ENCODE measurements around the gene OBP2A. TPM values are rescaled to one million over a fixed set of nuclear protein-coding genes. Genes with fewer than 3 reads are reported as not detected.
"Not testable (repeated sequence)": the region's sequence is repeated elsewhere in the genome, so short reads cannot be mapped to it uniquely, and the experiment has no call there.

Gene OBP2A
- total and polyA plus RNA-seq, 4 donors: 0.07 TPM; not detected in 3

DNA sequence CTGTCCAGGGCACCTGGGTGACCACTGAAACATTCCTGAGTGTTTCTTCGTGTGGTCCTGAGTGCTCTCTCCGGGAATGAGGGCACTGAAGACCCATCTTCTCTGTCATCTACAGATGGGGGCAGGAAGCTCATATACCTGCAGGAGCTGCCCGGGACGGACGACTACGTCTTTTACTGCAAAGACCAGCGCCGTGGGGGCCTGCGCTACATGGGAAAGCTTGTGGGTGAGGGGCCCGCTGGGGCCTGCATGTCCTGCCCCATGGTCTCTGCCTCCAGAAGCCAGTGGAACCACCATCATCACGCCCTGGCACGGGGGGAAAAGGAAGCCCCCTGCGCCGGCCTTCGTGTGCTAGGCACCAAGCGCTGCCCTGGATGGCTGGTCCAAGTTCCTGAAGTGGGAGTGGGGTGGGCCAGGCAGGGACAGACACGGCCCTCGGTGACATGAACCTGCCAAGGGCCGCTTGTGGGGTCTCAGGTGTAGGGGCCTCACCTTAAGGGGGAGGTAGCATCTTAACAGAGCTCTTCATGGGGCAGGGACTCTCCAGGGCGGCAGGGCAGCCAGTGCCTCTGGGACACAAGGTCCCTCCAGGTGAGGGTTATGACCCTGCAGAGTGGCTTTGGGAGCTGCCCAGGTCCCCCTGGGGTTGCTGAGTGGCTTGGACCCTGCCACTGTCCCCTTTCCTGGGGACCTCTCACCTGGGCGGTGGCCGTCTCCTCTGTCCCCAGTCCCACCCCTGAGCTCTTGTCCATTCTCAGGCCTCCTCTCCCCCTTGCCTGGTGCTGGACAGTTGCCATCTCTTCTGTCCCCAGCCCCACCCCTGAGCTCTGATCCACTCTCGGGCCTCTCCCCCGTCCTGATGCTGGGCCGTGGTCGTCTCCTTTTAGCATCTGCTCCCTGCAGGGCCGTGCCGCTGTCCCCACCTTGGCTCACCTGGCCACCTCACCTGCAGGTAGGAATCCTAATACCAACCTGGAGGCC lies 2.1 kb downstream of the OBP2A start:
- ATAC-seq (ENCODE audit: insufficient read depth, low FRiP score): no peak
- no peak for DNase-seq
- whole genome bisulfite sequencing, 2 donors: 78 to 79% methylated on average over 28 of the region's 28 CpGs

DNA sequence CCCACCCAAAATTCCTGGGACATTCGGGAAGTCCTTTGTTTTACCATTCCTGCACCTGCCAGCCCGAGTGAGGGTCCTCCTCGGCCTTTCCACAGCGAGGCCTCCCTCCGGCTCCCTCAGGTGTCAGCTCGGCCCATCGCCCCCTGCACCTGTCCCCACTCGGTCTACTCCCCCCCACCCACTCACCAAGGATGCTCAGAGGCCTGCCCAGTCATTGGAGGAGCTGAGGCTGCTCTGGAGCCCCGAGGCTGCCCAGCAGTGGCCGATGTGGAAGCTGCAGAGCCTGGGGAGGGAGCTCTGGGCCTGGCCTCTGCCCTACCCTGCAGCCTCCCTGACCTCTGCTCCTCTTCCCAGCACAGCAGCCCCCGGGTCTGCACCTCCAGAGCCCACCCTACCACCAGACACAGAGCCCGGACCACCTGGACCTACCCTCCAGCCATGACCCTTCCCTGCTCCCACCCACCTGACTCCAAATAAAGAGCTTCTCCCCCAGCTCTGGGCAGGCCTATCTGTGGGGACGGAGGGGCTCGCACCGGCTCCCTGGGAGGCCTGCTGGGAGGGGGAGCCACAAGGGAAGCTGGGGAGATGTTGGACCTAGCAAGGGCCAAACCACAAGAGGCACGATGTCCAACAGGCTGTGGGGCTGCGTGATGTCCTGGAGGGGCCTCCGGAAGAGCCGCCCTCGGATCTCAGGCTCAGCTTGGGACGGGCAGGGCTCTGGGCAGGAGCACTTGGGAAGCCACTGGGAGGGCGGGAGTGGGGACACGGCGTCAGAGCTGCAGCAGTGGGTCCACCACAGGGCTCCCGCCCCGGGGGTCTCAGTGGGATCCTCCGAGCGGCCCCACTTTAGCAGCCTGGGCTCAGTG lies 3.8 kb downstream of the OBP2A start:
- H3K27me3 ChIP-seq (ENCODE audit: control insufficient read depth in 3 of 3, insufficient read depth in 3 of 3, low read length in 2 of 3); ATAC-seq (ENCODE audit: insufficient read depth, low FRiP score); DNase-seq: not testable (repeated sequence)

More for the DNA sequence above, 2.1 kb downstream of the OBP2A start:
- H3K9ac ChIP-seq (ENCODE audit: insufficient read depth in 1 of 2, low read length in 2 of 2): no peak overlapping the region
- no peak overlapping the region for H3K4me3 ChIP-seq
- peaks cover 0 to 8% (median 0%) of the 10 kb centered on the region in 5 donors for H3K4me1 ChIP-seq (ENCODE audit: control insufficient read depth in 5 of 5, insufficient read depth in 5 of 5, low read length in 5 of 5)
- no peak for TF ChIP-seq CTCF (IDR thresholded peaks at IDR 0.05; ENCODE audit: control extremely low read depth, extremely low read depth)
- no peaks in the 10 kb centered on the region for H3K9me3 ChIP-seq (ENCODE audit: control insufficient read depth in 4 of 4, insufficient read depth in 3 of 4, low read length in 3 of 4)
- H3K27ac ChIP-seq (ENCODE audit: low read depth in 1 of 2, low read length in 1 of 2): no peak overlapping the region
- H3K36me3 ChIP-seq (ENCODE audit: control insufficient read depth in 4 of 4, insufficient read depth in 4 of 4, low read length in 4 of 4): no peaks in the 10 kb centered on the region
- H3K27me3 ChIP-seq (ENCODE audit: control insufficient read depth in 3 of 3, insufficient read depth in 3 of 3, low read length in 2 of 3): no peaks in the 10 kb centered on the region

GRCh38 chr9:135550344-135550918 lies 4.5 kb downstream of the OBP2A start:
- Histone ChIP-seq H3K9ac (ENCODE audit: insufficient read depth in 1 of 2, low read length in 2 of 2) (no peak overlapping the region), H3K4me1 (ENCODE audit: control insufficient read depth in 5 of 5, insufficient read depth in 5 of 5, low read length in 5 of 5) (no peaks in the 10 kb centered on the region), H3K27me3 (ENCODE audit: control insufficient read depth in 3 of 3, insufficient read depth in 3 of 3, low read length in 2 of 3) (peaks cover 0 to 2% (median 0%) of the 10 kb centered on the region in 3 donors), H3K36me3 (ENCODE audit: control insufficient read depth in 4 of 4, insufficient read depth in 4 of 4, low read length in 4 of 4) (no peaks in the 10 kb centered on the region), H3K27ac (ENCODE audit: low read depth in 1 of 2, low read length in 1 of 2) (no peak overlapping the region), H3K4me3 (no peak overlapping the region), H3K9me3 (ENCODE audit: control insufficient read depth in 4 of 4, insufficient read depth in 3 of 4, low read length in 3 of 4) (no peaks in the 10 kb centered on the region)
- 78 to 84% methylated on average over 17 of the region's 17 CpGs for WGBS, 2 donors
- DNase-seq (no peak), ATAC-seq (ENCODE audit: insufficient read depth, low FRiP score) (no peak)
- TF ChIP-seq CTCF (IDR thresholded peaks at IDR 0.05; ENCODE audit: control extremely low read depth, extremely low read depth): no peak

More for the DNA sequence above, 3.8 kb downstream of the OBP2A start:
- not testable (repeated sequence) for H3K36me3 ChIP-seq (ENCODE audit: control insufficient read depth in 4 of 4, insufficient read depth in 4 of 4, low read length in 4 of 4); H3K4me1 ChIP-seq (ENCODE audit: control insufficient read depth in 5 of 5, insufficient read depth in 5 of 5, low read length in 5 of 5); H3K4me3 ChIP-seq; H3K9ac ChIP-seq (ENCODE audit: insufficient read depth in 1 of 2, low read length in 2 of 2); H3K27ac ChIP-seq (ENCODE audit: low read depth in 1 of 2, low read length in 1 of 2); H3K9me3 ChIP-seq (ENCODE audit: control insufficient read depth in 4 of 4, insufficient read depth in 3 of 4, low read length in 3 of 4)
- 82 to 89% methylated on average over 24 to 28 of the region's 28 CpGs for WGBS, 2 donors
